Activated naive CD4-positive, alpha-beta T cell treated with Interleukin-2 at 50 U/mL for 16 hours (primary cell): ENCODE data around the gene RNF38.
A peak's percentile ranks its signal among the peaks of the same experiment; 100 is the strongest.
"Not testable (repeated sequence)": the region's sequence is repeated elsewhere in the genome, so short reads cannot be mapped to it uniquely, and the experiment has no call there.

Source experiments
- DNase-seq: peaks from one replicate; pipeline ENCODE4 v3.0.0-alpha.2; 2020

Gene RNF38

DNA sequence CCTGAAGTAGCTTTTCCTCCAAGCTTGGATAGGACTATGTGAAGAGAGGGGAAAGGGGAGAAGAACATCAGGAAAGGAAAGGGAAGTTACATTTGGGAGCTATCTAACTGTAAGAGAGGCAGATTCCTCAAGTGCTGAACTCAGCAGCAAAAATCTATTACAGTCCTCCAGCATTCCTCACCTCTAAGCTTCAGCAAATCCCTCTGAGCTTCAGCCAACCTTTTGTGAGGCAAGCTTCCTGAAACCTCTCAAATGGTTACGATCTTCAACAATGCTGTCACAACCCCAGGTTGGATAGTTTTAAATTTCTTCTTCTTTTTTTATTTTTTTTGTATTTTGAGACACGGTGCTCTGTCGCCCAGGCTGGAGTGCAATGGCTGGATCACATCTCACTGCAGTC lies 2.5 kb upstream of the RNF38 start:
- DNase-seq = no peak

DNA sequence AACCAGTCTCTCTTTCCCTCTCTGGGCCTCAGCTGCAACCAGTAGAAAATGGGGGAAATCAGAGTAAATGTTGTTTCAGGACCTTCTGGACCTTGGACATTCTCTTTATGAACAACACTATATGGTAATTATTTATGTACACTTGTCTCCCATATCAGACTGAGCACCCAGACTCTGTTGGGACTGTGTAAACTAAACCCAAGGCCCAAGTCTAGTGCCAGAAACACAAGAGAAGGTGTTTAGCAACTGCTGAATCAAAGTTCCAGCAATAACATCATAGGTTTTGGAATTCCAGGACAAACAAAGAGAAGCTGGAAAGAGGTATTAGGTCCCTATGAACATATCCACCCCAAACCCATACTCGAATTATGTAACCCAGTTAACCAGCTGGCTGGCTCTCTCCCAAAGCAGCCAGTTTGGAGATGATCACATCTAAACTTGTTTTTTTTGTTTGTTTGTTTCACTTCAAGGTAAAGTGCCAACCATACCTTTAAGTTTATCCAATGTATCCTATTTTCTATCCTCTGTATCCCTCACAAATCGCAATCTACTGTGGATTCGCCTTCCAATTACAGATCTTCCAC lies 1.9 kb upstream of the RNF38 start:
- no peak for DNase-seq

DNA sequence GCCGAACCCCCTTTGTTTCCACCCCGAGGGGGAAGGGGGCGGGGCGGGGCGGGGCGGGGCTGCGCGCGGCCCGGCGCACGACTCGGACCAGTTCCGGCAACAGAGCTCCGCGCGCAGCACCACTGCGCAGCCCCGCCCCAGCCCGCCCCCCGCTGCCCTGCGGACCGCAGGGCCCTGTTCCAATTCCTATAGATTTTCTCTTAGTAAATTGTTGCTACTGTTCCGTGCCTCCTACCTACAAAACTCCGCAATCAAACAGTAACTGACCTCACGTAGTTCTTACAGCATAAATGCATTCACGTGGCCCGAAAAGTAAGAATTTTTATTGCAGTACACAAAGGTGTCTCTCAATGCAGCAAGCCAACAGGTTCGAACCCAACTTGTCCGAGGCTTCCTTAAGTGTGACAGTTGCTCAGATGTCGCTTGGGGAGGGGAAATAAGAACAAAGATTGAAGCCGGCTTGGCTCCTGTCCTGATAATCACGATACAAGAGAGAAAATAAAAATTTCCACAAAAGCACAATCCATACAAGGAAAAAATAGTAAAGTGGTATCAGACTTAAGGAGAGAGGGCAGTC lies 1.2 kb upstream of the RNF38 start:
- no peak for DNase-seq

GRCh38 chr9:36400332-36401163 lies 479 bp upstream of the RNF38 start:
- peak; percentile 92 for DNase-seq

- no peak for DNase-seq
Measured at GRCh38 chr9:36398745-36399144, 1.3 kb downstream of the RNF38 start.

GRCh38 chr9:36396985-36397384 lies 3.1 kb downstream of the RNF38 start:
- no peak for DNase-seq

DNA sequence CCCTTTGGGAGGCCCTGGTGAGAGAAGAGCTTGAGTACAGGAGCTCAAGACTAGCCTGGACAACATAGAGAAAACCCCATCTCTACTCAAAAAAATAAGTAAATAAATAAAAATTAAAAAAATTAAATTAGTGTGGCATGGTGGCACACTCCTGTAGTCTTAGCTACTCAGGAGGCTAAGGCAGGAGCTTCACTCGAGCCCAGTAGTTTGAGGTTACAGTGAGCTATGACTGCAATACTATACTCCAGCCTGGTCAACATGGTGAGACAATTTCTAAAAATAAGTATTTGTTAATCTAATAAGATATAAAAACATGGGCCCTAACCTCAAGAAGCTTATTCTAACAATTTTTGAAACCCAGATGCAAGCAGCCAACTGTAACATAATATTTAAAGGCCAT lies 7.6 kb downstream of the RNF38 start:
- no peak for DNase-seq

DNA sequence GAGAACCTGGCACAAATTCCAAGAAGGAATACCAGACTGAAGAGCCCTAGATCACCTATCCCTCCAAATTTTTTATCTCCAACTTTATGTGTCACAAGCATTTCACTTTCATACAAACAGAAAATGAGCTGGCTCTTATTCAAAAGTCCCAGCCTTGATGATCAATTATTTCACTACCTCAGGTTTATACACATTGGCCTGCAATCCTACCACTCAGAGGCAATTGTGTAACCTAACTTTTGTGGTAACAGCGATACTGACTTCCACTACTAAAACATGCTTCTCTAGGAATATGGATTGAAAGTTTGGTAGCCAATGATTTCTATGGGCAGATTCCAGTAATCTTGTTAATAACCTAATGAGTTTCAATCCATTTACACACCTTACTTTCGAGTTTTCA lies 10.5 kb downstream of the RNF38 start:
- no peak for DNase-seq

DNA sequence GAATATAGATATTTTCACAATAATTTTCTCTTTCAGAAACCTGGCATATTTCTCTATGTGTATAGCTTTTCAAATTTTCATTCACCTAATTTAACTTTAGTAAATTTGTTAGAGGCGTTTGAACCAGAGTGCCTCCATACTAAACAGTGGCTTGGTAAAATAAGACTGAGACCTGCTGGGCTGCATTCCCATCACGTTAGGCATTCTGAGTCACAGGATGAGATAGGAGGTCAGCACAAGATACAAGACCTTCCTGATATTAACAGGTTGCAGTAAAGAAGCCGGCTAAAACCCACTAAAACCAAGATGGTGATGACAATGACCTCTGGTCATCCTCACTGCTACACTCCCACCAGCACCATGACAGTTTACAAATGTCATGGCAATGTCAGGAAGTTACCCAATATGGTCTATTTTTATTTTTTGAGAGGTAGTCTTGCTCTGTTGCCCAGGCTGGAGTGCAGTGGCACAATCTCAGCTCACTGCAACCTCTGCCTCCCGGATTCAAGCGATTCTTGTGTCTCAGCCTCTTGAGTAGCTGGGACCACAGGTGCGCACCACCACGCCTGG lies 13.6 kb downstream of the RNF38 start:
- DNase-seq = not testable (repeated sequence)

DNA sequence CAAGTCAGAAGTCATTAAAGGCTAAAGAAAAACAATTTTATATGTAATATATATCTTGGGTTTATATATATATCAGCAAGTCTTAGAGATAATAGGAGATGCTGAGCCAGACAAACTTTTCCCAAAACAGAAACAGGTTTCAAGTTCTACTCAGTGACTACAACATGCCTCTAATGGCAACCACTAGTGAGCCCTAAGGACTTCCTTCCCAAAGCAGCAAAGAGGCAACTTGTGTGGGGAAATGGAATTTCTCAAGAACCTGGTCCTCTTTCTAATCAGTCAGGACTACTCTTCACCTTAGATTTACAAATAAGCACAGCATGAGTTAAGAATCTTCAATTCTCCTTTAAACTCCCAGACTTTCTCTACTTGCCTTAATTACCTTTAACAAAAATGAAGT lies 17.6 kb downstream of the RNF38 start:
- no peak for DNase-seq

- DNase-seq = no peak
Measured at GRCh38 chr9:36364577-36364976, 35.5 kb downstream of the RNF38 start.

GRCh38 chr9:36363448-36363847 lies 36.6 kb downstream of the RNF38 start:
- DNase-seq = no peak

DNA sequence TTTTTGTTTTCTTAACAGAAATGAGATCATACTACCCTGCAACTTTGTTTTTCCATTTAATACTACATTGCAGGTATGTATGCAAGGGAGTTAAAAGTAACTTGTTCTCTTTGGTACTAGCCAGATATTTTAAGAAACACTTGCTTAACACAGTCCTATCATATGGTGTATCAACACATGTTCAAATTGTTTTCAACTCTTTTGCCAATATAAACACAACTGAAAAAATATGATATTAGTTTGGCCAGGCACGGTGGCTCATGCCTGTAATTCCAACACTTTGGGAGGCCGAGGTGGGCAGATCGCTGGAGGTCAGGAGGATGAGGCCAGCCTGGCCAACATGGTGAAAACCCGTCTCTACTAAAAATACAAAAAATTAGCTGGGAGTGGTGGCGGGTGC lies 41.6 kb downstream of the RNF38 start:
- DNase-seq = no peak

GRCh38 chr9:36357639-36358038 lies 42.4 kb downstream of the RNF38 start:
- DNase-seq = no peak

DNA sequence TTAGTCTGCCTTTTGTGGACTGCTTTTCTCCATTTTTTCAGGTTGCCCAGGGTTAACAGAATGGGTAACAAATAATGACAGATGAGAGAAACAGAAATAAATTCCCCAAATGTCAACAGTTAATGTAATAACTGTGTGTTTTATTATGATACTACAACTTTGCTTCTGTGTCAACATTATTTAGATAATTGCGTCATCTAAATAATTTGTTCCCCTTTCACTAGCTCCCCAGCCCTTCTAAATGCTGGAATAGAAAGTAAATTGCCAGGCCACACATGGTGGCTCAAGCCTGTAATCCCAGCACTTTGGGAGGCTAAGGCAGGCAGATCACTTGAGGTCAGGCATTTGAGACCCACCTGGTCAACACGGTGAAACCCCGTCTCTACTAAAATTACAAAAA lies 53.5 kb downstream of the RNF38 start:
- DNase-seq = no peak

- DNase-seq = no peak
Measured at GRCh38 chr9:36345103-36345846, 54.8 kb downstream of the RNF38 start.

GRCh38 chr9:36341936-36342577 lies 58.0 kb downstream of the RNF38 start:
- DNase-seq = no peak

GRCh38 chr9:36337865-36338264 lies 62.2 kb downstream of the RNF38 start:
- DNase-seq = no peak

- DNase-seq = no peak
Measured at GRCh38 chr9:36337002-36337401, 63.1 kb downstream of the RNF38 start.

DNA sequence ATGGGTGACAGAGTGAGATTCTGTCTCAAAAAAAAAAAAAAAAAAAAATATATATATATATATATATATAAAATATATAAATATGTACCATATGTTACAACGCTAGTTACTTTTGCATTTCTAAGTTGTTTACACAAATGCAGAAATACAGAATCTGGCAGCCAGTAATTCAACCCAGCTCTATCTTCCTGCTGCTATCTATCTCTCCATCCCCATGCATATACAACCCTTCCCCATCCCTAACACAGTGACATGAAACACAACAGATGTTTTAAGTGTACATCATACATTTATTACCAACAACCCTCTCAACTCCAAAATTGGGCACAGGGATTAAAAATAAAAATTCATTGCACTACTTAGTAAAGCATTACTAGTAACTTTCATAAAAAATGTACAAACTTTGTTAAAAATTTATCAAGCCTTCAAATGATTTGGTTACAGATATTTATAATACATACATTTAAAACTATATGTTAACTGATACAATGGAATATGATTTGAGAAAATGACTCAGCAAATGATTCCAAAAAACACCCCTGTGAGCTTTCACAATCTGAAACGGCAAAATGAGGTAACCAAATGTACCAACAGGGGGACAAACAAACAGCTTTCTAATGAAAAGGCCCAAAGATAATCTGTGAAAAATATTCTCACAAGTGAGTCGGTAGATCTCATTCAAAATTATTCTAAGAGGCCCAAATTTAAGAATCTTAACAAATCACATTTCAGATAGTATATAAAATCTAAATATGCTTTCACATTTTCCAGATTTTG lies 63.8 kb downstream of the RNF38 start:
- no peak for DNase-seq

GRCh38 chr9:36332006-36332405 lies 68.1 kb downstream of the RNF38 start:
- DNase-seq = no peak
